ENCODE measurements around the gene LCP2. TPM values are rescaled to one million over a fixed set of nuclear protein-coding genes. Genes with fewer than 3 reads are reported as not detected.

The LCP2 gene
- total RNA-seq, 4 donors from 2014 or later = 4.6 to 6.5 (median 5.7) TPM

- TF ChIP-seq CTCF (IDR thresholded peaks at IDR 0.05) = no peak
- TF ChIP-seq POLR2A (IDR thresholded peaks at IDR 0.05) = no peak
- 56 to 68% methylated on average over 7 of the region's 7 CpGs for WGBS, 2 donors
- H3K4me3 ChIP-seq (ENCODE audit: low read depth, poor library complexity, severe bottlenecking) = no peak overlapping the region
- intact Hi-C loops (cut with DNase I; ENCODE audit: low total_unique reads) = no loop called here
- peak in 1 of 2 donors; percentile 77 for DNase-seq (ENCODE audit: low spot score in 2 of 2)
These were observed 14.1 kb upstream of the LCP2 start for GRCh38 chr5:170311511-170312300.

GRCh38 chr5:170310256-170310926 lies 12.8 kb upstream of the LCP2 start:
- 65 to 75% methylated on average over 5 of the region's 5 CpGs for WGBS, 2 donors
- DNase-seq (ENCODE audit: low spot score in 2 of 2) = no peak
- intact Hi-C loops (cut with DNase I; ENCODE audit: low total_unique reads) = no loop called here
- H3K4me3 ChIP-seq (ENCODE audit: low read depth, poor library complexity, severe bottlenecking) = no peak overlapping the region
- no peak for TF ChIP-seq POLR2A (IDR thresholded peaks at IDR 0.05)
- no peak for TF ChIP-seq CTCF (IDR thresholded peaks at IDR 0.05)

- WGBS, 2 donors = 87 to 94% methylated on average over 2 of the region's 2 CpGs
- TF ChIP-seq POLR2A (IDR thresholded peaks at IDR 0.05) (no peak), CTCF (IDR thresholded peaks at IDR 0.05) (no peak)
- no peak overlapping the region for H3K4me3 ChIP-seq (ENCODE audit: low read depth, poor library complexity, severe bottlenecking)
- intact Hi-C loops (cut with DNase I; ENCODE audit: low total_unique reads) = no loop called here
- DNase-seq (ENCODE audit: low spot score in 2 of 2) = no peak
These were observed 11.1 kb upstream of the LCP2 start for GRCh38 chr5:170308686-170309085.

GRCh38 chr5:170307575-170308465 lies 10.2 kb upstream of the LCP2 start:
- no peak overlapping the region for H3K4me3 ChIP-seq (ENCODE audit: low read depth, poor library complexity, severe bottlenecking)
- peak; percentile 82 to 91 for DNase-seq (ENCODE audit: low spot score in 2 of 2)
- intact Hi-C loops (cut with DNase I; ENCODE audit: low total_unique reads) = no loop called here
- no peak for TF ChIP-seq POLR2A (IDR thresholded peaks at IDR 0.05)
- no peak for TF ChIP-seq CTCF (IDR thresholded peaks at IDR 0.05)
- WGBS, 2 donors = 48 to 52% methylated on average over 15 of the region's 15 CpGs

GRCh38 chr5:170306381-170306831 lies 8.8 kb upstream of the LCP2 start:
- 47 to 57% methylated on average over 5 of the region's 5 CpGs for WGBS, 2 donors
- no peak overlapping the region for H3K4me3 ChIP-seq (ENCODE audit: low read depth, poor library complexity, severe bottlenecking)
- DNase-seq (ENCODE audit: low spot score in 2 of 2) = no peak
- TF ChIP-seq CTCF (IDR thresholded peaks at IDR 0.05) = no peak
- no peak for TF ChIP-seq POLR2A (IDR thresholded peaks at IDR 0.05)
- intact Hi-C loops (cut with DNase I; ENCODE audit: low total_unique reads) = no loop called here

Measured in lower leg skin (tissue), 4 donors.